HCEC 1CT (cell line): ENCODE measurements around the gene USP34.
A peak's percentile ranks its signal among the peaks of the same experiment; 100 is the strongest.
"Not testable (repeated sequence)": the region's sequence is repeated elsewhere in the genome, so short reads cannot be mapped to it uniquely, and the experiment has no call there.

Source experiments
- DNase-seq: peaks from one replicate; pipeline ENCODE4 v3.0.0-alpha.2; 2017

USP34 gene

DNA sequence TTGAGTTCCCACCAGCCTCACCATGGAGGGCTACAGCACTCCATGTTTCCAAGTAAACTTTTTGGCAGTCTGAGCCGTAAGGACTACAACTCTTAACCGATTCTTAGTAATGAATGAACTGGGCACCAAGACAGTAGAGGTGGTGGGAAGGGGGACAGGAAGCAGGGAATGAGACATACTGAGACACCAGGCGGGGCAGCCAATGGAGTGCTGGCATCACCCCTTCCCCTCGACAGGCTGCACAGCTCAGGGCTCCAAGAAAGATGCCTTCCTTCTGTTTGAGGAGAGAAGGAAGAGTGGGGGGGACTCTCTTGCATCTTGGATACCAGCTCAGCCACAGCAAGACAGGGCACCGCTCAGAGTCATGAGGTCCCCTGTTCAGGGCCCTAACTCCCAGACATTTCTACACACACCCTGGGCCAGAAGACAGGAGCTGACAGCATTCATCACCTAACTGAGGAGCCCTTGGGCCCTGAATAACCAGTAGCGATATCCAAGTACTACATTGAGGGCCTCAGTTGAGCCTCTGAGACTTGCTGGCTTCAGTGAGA, 45.2 kb downstream of the USP34 start:
- no peak for DNase-seq

DNA sequence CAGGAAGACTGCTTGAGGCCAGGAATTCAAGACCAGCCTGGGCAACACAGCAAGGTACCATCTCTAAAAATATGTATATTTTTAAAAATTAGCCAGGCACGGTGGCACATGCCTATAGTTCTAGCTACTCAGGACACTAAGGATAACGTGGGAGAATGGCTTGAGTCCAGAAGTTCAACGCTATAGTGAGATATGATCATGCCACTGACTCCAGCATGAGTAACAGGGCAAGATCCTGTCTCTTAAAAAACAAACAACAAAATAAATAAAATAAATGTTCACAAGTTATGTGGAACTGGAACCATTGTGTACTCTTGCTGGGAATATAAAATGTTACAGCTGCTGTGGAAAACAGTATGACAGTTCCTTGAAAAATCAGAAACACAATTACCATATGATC, 47.2 kb downstream of the USP34 start:
- peak; percentile 81 for DNase-seq

DNA sequence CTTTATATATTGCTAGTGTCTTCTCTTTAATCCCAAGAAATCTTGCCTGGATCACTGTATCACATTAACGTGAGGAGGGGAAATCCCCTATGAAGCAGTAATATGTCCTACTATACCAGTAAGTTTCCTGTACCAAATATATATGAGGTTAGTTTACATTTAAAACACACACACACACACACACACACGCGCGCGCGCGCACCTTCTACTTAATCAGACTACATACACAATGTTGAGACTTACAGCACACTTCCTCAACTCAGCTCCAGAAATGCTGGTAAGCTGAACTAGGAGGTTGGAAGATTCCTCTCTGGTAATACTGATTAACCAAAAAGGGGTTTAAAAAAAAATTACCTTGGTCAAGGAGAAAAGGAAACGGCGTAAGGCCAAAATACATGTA, 49.3 kb downstream of the USP34 start:
- DNase-seq: no peak

DNA sequence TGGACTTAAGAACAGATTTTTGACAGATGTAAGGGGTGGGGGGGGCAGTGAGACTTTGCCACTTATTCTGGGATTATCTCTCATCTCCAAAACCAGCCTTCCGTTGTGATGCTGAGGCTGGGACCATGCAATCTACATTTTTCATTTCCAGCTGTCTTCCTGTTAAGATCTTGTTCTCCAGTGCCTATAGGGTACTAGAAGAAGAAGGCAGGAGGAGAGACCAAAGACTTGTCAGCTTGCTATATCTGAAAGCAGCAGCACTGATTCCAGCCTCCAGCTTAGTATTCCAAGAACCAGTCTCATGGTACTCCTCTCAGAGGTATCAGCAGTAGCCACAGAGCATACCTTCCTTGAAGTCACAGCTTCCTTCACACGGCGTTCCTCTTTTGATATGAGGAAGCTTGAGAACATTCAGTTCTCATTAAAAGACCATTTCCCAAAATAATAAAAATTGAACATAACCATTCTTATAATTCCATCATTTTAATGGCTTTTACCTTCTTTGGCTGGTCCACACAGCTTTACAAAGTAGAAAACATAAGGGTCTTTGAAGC, 49.8 kb downstream of the USP34 start:
- no peak for DNase-seq

DNA sequence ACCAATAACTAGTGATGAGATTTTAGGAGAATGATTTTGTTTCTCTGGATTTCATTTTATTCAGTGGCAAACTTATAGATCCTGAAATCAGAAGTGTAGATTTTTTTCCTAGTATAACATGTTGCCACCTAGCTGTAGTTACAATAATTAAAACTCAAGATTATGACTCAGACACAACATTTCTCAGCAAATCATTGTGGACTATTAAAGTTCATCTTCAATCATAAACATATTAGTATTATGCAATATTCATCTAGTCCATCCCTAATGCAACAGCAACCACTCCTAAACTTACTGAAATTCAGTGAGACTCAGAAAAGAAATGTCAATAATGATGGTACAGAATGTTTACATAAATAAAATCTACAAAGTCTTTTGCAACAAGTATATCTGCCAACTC, 51.3 kb downstream of the USP34 start:
- DNase-seq: peak; percentile 17

DNA sequence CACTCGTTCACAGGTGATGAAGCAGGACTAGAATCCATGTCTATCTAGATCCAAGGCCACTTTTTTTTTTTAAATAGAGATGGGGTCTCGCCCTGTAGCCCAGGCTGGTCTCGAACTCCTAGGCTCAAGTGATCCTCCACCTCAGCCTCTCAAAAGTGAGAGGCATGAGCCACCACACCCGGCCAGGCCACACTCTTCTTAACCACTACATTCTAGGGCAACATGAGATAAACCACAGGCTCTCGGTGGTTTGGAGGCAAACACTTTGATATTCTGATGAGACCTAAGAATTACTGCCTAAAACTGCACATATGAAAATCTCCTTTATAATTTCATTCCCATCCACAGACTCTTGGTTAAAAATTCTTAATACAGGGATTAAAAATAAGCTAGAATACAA, 51.8 kb downstream of the USP34 start:
- DNase-seq: no peak

DNA sequence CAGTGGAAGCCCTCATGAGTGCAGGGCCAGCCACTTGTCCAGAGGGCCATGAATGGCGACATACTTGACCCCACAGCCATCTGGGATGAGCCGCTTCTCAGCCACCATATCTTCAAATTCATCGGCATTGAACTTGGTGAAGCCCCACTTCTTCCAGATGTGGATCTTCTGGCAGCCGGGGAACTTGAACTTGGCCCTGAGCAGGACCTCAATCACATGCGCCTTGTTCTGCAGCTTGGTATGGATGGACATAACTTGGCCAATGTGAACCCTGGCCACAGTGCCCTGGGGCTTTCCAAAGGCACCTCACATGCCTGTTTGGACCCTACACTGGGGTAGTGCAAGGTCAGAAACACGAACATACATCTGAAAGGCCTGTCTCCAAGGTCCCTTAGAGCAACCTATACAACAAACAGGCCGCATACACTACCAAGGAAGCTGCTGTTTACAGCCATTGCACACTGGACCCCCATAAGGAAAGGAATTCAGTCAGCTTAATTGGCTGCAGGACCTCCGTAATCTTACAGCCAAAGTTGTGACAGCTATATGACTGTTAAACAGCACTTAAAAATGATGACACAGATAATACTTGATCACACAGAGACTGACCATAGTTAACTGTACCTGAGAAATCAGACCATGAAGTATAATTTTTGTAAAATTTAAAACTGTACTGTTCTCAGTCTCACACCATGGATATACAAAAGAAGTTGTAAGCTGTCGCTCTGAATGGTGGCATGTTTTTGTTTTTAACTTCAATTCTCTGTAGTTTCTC, 53.8 kb downstream of the USP34 start:
- DNase-seq: no peak

DNA sequence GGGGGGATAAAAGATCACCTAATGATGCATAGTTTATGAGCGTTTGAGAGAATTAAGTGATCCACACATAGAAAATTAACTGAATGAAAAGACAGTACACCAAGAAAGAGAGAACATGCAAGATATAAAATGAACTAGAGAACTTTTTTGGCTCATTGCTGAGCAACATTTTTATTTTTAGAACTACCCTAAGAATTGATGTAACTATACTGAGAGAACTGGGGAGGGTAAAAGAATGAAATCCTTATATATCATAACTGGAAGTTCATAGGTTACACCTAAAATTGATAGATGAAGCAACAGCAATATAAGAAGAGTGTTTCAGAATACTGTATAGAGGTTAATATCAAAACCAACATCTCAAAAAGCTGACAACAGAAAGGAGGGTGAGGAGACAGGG, 55.6 kb downstream of the USP34 start:
- DNase-seq: no peak

DNA sequence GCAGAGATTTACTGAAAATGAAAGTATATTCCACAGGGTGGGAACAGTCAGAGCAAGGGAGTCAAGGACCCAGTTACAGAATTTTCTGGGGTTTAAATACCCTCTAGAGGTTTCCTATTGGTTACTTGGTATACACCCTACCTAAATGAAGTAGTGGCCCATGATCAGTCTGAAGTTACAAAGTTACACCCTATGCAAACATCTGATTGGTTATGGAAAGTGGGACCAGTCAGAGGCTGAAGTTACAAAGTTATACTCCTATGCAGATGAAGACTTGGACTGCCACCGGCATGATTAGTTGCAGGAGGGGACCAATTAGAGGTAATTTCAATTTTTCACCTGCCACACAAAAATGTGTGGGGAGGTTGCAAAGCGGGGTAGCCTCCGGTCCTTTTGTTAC, 56.2 kb downstream of the USP34 start:
- no peak for DNase-seq

DNA sequence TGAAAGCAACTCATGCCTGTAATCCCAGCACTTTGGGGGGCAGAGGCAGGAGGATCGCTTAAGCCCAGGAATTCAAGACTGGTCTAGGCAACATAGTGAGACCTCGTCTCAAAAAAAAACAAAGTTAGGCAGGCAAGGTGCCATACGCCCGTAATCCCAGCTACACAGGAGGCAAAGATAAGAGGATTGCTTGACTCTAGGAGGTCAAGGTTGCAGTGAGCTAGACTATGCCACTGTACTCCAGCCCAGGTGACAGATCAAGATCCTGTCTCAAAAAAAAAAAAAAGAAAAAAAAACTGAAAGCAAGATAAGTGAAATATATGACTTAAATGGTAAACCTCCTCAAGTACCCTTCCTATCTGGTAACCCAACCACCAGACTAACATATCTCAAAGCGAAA, 59.8 kb downstream of the USP34 start:
- DNase-seq: no peak

DNA sequence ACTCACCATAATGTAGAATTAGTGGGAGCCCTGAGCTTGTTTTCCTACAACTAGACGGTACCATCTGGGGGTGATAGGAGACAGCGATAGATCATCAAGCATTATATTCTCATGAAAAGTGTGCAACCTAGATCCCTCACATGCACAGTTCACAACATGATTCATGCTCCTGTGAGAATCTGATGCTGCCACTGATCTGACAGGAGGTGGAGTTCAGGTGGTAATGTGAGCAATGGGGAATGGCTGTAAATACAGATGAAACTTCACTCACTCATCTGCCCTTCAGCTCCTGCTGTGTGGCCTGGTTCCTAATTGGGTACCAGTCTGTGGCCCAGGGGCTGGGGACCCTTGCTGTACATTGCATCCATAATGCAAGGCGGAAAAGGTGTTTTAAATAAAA, 60.7 kb downstream of the USP34 start:
- no peak for DNase-seq

DNA sequence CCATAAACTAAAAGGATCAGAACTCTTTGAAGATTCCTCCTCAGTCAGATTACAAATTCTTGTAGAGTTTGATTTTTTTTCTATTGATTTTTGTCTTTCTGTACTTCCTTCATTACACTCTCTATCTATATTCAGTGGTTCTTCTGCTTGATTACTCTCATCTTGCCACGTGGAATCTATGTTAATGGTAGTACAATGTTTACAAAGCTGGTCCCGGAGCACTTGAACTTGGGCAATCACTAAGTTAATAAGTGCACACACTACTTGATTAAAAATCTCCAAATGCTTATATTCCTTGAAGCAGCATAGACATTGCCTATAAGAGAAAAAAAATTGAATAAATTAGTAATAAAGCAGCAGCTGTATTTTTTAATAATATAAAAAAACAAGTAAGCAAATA, 65.1 kb downstream of the USP34 start:
- no peak for DNase-seq

DNA sequence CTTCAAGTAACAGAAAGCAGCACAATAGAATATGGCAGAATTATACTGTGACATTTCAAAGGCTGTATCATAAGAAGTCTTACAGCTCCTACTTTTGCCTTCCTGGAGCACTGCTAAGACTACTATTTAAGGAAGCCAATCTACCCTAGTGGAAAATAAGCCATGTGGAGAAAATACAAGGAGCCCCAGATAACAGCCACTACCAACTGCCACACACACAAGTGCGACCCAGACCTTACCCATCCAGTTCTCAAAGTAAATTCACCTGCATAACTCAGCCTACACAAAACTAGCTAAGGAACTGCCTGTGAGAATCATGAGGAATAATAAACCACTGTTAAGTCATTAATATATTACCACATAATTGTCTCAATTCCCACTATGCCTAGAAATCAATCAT, 66.4 kb downstream of the USP34 start:
- no peak for DNase-seq

DNA sequence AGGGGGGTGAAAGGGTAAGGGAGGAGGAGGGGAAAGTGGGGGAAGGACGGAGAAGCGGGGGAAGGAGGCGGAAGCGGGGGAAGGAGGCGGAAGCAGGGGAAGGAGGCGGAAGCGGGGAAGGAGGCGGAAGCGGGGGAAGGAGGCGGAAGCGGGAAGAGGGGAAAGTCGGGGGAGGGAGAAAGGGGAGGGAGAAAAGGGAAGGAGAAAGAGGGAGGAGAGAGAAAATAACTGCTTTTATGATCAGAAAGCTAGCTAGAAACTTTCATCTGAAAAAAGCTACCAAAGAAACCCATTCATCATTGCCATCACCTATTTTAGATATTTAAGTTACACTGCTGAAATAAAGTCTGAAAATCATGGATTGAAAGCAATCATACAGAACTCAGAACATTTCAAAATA, 72.5 kb downstream of the USP34 start:
- DNase-seq: no peak

DNA sequence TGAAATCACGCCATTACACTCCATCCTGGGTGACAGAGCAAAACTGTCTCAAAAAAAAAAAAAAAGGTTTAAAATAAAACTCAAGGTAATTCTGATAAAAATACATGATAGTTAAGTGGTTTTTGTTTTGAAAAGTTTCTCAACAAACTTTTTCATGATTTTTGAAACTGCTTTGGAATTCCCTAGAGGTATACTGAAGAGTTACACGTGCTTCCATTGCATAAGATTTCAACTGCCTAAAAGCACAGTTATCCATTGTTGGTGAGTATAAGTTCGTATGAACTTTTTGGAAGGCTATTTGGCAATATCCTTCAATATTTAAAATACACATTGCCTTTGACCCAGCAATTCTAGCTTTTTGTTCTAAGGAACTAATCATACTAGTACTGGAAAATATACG, 74.9 kb downstream of the USP34 start:
- DNase-seq: no peak

DNA sequence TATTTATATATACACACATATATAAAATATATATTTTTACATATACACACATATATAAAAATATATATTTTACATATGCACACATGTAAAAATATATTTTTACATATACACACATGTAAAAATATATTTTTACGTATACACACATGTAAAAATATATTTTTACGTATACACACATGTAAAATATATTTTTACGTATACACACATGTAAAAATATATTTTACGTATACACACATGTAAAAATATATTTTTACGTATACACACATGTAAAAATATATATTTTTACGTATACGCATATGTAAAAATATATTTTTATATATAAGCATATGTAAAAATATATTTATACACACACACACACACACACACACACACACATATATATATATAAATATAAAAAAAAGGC, 83.3 kb downstream of the USP34 start:
- not testable (repeated sequence) for DNase-seq

DNA sequence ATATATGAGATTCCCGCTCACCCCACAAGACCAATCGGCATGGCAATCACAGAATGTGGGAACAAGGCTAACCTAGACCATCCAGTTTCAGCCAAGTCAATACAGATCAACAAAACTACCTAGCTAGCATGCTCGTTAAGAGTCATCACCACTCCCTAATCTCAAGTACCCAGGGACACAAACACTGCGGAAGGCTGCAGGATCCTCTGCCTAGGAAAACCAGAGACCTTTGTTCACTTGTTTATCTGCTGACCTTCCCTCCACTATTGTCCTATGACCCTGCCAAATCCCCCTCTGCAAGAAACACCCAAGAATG, 90.0 kb downstream of the USP34 start:
- DNase-seq: not testable (repeated sequence)

DNA sequence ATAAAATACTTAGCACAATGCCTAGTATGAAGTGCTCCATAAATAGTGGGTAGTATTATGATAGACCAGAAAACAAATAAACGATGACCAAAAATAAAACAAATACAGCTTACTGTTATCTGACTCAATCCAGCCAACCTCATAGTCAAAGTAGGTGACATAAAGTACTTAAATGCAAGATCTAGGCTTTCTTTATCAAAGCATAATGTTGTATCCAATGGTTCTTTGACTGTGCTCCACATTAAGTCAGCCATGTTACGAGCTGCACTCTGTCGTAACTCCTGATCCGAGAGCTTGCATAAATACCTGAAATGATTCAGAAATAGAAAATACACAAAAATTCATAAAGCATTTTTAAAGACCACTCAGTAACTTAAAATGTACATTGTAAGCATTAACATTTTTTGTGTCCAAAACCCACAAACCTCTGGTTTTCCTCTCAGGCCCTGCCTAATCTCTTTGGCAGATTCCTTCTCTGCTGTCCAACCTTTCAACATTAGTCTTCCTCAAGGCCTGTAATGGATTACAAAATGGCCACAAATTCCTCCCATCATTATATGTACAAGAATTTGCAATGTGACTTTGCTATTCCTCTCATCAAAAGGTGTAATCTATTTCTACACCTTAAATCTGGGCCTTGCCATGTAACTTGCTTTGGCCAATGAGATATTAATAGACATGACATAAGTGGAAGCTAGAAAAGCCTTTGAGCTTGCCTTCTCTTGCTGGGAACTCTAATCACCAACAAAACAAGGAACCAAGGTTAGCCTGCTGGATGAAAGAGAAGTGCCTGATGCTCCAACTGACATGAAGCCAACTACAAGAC, 90.6 kb downstream of the USP34 start:
- DNase-seq: no peak

DNA sequence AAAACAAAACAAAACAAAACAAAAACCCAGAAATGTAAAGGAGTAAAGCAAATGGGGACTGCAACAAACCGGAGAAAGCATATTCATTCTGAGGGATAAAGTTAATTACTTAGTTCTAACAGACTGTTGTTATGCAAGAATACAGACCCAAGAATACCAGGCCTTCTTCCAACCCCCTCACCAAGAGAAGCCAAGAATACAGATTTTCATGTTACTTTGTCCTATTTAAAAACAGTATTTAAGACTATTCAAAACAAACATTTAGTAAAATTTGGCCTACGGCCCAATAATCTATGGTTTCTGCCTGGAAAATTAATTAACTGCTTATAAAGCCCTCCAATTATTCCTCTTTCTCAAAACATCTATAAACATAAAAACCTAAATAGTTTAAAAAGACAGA, 91.4 kb downstream of the USP34 start:
- DNase-seq: no peak

DNA sequence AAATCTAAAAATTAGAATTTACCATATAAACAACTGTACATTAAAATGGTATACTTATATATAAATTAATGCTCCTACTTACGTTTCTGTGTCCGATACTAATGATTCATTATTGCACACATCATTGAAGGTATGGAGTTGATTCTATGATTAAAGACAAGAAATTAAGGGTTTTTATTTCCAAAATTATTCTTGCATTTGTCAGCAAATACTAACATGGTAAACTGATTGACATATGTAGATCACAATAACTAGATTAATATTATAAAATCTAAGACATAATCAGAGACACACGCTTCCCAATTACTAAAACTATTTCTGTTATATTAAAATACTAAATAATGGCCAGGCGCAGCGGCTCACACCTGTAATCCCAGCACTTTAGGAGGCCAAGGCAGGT, 92.6 kb downstream of the USP34 start:
- DNase-seq: no peak

DNA sequence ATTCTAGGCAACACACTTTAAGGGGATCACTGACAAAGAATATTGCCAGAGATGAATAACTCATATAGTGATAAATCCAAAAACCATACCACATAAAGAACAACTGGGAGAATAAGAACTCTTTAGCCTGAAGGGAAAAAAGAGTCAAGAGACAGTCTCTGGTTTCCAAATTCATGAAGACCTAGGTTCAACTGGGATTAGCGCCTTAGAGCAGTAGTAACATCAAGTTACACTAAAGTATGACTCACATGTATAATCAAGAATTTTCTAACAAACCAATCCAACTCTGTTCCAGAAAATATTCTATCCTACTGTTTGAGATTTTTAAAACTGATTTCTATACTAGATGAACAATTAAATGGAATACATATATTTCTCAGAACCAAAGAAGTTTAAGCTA, 93.8 kb downstream of the USP34 start:
- no peak for DNase-seq

DNA sequence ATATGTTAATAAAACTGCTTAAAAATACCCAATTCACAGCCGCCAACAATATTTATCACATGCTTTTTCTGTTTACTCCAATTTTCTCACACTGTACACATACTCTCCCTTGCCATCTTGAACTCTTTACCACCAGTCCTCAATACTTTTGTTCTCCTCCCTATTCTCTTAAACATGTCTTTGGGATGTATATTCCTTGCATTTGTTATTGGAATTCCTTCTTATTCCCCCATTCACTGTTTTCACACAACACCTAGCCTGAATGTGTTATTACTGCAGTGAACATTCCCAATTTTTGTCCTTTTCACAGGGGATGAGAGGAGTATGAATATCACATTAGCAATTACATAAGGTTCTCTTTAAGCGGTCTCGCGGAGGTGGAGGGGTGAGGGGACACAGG, 94.7 kb downstream of the USP34 start:
- no peak for DNase-seq

DNA sequence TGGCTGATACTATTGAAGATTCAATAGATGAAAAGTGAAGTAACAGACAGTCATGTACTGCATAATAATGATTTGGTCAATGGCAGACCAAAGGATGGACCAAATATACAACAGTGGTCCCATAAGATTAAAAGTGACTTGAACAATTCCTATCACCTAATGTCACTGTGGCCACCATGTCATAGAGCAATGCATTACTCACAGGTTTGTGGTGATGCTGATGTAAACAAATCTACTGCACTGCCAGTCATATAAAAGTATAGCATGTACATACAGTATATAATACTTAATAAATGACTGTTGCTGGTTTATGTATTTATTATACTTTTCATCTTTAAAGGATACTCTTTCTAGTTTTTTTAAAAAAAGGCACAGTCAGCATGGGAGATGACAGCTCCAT, 99.9 kb downstream of the USP34 start:
- DNase-seq: no peak
